ENCODE data around the gene ZNF823.

DNA sequence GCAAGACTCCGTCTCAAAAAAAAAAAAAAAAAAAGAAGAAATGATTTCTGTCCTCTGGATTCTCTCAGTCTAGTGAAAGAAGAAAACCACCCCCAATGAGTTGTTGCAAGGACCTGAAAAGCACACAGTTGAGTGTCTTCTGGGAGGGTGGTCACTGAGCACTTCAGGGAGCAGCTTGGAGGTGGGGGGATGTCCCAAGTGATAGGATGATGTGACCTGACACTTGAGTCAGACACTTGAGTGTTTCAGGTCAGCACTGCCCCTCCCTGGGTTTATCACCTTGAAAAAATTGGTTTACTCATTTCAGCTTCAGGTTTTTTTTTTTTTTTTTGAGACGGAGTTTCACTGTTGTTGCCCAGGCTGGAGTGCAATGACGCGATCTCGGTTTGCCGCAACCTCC, 63.2 kb downstream of the ZNF823 start:
- TF ChIP-seq POLR2A (IDR thresholded peaks at IDR 0.05; ENCODE audit: low read length) (no peak), GATA1 (IDR thresholded peaks at IDR 0.05; ENCODE audit: low read depth, low read length) (no peak)
